ENCODE data around the gene OR51G2.

DNA sequence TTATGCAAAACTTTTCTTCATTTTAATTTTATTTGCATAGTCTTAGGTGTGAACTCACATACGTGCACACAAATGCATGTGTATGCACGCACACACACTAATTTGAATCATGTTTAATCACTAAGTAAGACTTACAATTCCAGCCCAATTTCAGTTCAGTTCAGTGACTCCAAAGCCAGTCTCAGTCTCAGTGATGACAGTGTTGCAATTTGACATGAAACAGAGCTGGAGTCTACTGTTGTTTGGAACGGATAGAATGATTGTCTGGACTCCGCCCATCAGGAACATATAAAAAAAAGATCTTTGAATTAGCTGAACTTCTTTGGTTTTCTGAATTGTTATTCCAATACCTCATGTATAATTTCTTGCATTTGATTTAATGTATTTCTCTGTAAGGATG is 55.3 kb downstream of the OR51G2 start:
- TF ChIP-seq POLR2A (IDR thresholded peaks at IDR 0.05) (no peak), EP300 (IDR thresholded peaks at IDR 0.05) (no peak)
- TF ChIP-seq, protein P1, sequence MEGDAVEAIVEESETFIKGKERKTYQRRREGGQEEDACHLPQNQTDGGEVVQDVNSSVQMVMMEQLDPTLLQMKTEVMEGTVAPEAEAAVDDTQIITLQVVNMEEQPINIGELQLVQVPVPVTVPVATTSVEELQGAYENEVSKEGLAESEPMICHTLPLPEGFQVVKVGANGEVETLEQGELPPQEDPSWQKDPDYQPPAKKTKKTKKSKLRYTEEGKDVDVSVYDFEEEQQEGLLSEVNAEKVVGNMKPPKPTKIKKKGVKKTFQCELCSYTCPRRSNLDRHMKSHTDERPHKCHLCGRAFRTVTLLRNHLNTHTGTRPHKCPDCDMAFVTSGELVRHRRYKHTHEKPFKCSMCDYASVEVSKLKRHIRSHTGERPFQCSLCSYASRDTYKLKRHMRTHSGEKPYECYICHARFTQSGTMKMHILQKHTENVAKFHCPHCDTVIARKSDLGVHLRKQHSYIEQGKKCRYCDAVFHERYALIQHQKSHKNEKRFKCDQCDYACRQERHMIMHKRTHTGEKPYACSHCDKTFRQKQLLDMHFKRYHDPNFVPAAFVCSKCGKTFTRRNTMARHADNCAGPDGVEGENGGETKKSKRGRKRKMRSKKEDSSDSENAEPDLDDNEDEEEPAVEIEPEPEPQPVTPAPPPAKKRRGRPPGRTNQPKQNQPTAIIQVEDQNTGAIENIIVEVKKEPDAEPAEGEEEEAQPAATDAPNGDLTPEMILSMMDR (IDR thresholded peaks at IDR 0.05): no peak

All from upper lobe of left lung (tissue), 4 donors.